ENCODE measurements around the gene CA10.

The CA10 gene

GRCh38 chr17:51703361-51704341, 454.9 kb downstream of the CA10 start:
- no peak for TF ChIP-seq CTCF (IDR thresholded peaks at IDR 0.05; ENCODE audit: insufficient read depth, low read length, missing control alignments)
- ChIA-PET CTCF (no interaction called here), POLR2A (no interaction called here)
- DNase-seq (ENCODE audit: low read depth, low spot score), result no peak
- H3K4me3 ChIP-seq (ENCODE audit: low read depth, low read length), result no peak overlapping the region

GRCh38 chr17:51702963-51703360, 455.6 kb downstream of the CA10 start:
- no peak for DNase-seq (ENCODE audit: low read depth, low spot score)
- CTCF ChIA-PET, result no interaction called here
- no peak for TF ChIP-seq CTCF (IDR thresholded peaks at IDR 0.05; ENCODE audit: insufficient read depth, low read length, missing control alignments)
- no peak overlapping the region for H3K4me3 ChIP-seq (ENCODE audit: low read depth, low read length)
- POLR2A ChIA-PET, result no interaction called here

GRCh38 chr17:51701501-51701900, 457.0 kb downstream of the CA10 start:
- no peak for DNase-seq (ENCODE audit: low read depth, low spot score)
- POLR2A ChIA-PET, result no interaction called here
- H3K4me3 ChIP-seq (ENCODE audit: low read depth, low read length), result no peak overlapping the region
- TF ChIP-seq CTCF (IDR thresholded peaks at IDR 0.05; ENCODE audit: insufficient read depth, low read length, missing control alignments), result no peak
- CTCF ChIA-PET, result no interaction called here

- no peak for DNase-seq (ENCODE audit: low read depth, low spot score)
- CTCF ChIA-PET, result no interaction called here
- no peak overlapping the region for H3K4me3 ChIP-seq (ENCODE audit: low read depth, low read length)
- POLR2A ChIA-PET, result no interaction called here
- TF ChIP-seq CTCF (IDR thresholded peaks at IDR 0.05; ENCODE audit: insufficient read depth, low read length, missing control alignments), result no peak
Measured at GRCh38 chr17:51700011-51700760, 458.3 kb downstream of the CA10 start.

GRCh38 chr17:51699303-51699702, 459.2 kb downstream of the CA10 start:
- POLR2A ChIA-PET, result no interaction called here
- CTCF ChIA-PET, result no interaction called here

More at GRCh38 chr17:51699303-51699702, 459.2 kb downstream of the CA10 start:
- H3K4me3 ChIP-seq (ENCODE audit: low read depth, low read length), result no peak overlapping the region
- no peak for TF ChIP-seq CTCF (IDR thresholded peaks at IDR 0.05; ENCODE audit: insufficient read depth, low read length, missing control alignments)
- DNase-seq (ENCODE audit: low read depth, low spot score), result no peak

Measured in AG04449 (cell line).